GM13976 (cell line): Measurements from ENCODE around the gene AKAP10.
A peak's percentile ranks its signal among the peaks of the same experiment; 100 is the strongest.
"Not testable (repeated sequence)": the region's sequence is repeated elsewhere in the genome, so short reads cannot be mapped to it uniquely, and the experiment has no call there.

Experiments
- DNase-seq: peaks from one replicate; pipeline ENCODE4 v3.0.0; 2012; ENCODE audit warnings: low spot score
- CTCF ChIP-seq: IDR thresholded peaks from 2 replicates; pipeline ENCODE4 v1.5.1; 2012; ENCODE audit warnings: borderline replicate concordance, mild to moderate bottlenecking; ENCODE audit not compliant: insufficient read depth; ENCODE audit errors: extremely low read depth, missing control alignments, control extremely low read depth
- in situ Hi-C: fragments of 300-500 bp; cut with MboI; formaldehyde crosslinking; loops from one replicate; pipeline ENCODE4 v1.12.0; 2022; ENCODE audit warnings: low sequenced_read_pairs, mixed read lengths, inconsistent platforms; ENCODE audit not compliant: unreplicated experiment

Gene AKAP10

GRCh38 chr17:19868079-19868395 lies 109.6 kb downstream of the AKAP10 start:
- no peak for TF ChIP-seq CTCF
- in situ Hi-C loops, result no loop called here
- no peak for DNase-seq

GRCh38 chr17:19867329-19868078 lies 110.1 kb downstream of the AKAP10 start, which contains the start of gene ULK2:
ULK2 (minus strand) TSS chr17:19867936; CDS start chr17:19867417, 519 bp downstream.
- TF ChIP-seq CTCF, result no peak
- in situ Hi-C loops, result no loop called here
- DNase-seq, result peak; percentile 74

- in situ Hi-C loops, result no loop called here
- peak; percentile 23 for TF ChIP-seq CTCF
- DNase-seq, result peak; percentile 74
Measured at GRCh38 chr17:19867079-19867328, 110.6 kb downstream of the AKAP10 start.

- no peak for TF ChIP-seq CTCF
- DNase-seq, result no peak
- in situ Hi-C loops, result no loop called here
Measured at GRCh38 chr17:19865021-19865420, 112.6 kb downstream of the AKAP10 start.

GRCh38 chr17:19860647-19861177 lies 116.9 kb downstream of the AKAP10 start:
- DNase-seq, in situ Hi-C loops: not testable (repeated sequence)

GRCh38 chr17:19857640-19858039 lies 120.0 kb downstream of the AKAP10 start:
- DNase-seq, result no peak
- in situ Hi-C loops, result no loop called here

More at GRCh38 chr17:19857640-19858039, 120.0 kb downstream of the AKAP10 start:
- no peak for TF ChIP-seq CTCF
